Measurements from ENCODE around the gene MYOT.
"Not testable (repeated sequence)": the region's sequence is repeated elsewhere in the genome, so short reads cannot be mapped to it uniquely, and the experiment has no call there.

Gene MYOT

DNA sequence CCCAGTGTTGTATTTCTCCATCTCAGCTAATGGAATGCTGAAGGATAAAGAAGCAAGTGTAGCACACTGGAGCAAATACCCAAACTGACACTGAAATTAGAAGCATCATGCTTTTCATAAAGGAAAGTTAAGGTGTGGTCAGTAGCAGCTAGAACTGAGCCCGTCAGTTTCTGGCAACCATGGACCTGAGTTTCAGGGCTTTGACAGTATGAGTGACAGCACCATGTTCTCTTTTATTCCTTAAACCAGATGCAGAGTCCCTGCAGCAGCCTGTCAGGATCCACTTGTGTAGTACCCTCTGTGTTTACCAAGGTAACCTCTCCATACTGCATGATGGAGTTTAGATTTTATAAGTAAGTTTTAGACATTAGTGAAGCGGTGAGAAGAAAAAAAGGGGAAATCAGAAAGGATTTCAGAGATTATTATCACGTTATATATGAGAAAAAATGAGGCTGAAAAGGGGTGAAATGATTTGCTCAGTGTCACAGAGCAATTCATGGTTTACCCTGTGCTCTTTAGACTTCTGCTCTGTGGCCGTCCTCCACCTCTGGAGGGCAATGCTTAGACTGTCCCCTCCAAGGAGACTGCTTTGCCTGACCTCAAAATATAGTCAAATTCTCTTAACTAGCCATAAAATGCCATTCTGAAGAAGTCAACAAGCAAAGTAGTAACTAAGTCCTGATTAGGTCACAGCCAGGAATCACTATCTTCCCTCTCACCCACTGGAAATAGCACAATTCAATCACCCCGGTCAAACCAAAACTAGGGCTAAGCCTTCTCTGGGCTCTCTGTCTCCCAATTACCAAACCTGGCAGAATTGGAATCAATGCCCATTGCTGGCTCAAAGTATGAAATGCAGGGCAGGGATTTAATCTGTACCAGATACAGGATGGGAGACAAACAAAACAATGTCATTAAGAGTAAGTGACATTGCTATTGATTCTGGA lies 10.5 kb upstream of the MYOT start:
- no peak for DNase-seq

DNA sequence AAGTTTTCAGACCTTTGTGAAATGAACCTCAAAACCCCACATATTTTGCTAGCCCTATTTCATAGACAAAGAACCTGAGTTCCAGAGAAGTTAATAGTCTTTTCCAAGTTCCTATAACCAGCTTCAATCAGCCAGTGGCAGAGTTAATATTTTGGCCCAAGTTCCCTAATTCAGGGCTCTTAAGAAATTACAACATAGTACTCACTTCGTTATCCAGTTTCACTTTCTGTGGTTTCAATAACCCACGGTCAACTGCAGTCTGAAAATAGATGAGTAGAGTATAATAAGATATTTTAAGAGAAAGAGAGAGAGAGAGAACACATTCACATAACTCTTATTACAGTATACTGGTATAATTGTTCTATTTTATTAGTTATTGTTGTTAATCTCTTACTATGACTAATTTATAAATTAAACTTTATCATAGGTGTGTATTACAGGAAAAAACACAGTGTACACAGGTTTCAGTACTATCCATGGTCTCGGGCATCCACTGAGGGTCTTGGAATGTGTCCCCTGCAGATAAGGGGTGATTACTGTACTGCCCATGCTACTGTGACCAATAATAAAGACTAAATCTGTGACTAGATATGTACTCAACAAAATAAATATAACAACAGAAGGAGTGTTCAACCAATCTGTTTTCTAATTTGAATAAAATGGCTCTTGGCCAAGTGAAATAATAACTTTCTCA lies 9.3 kb upstream of the MYOT start:
- DNase-seq = no peak

DNA sequence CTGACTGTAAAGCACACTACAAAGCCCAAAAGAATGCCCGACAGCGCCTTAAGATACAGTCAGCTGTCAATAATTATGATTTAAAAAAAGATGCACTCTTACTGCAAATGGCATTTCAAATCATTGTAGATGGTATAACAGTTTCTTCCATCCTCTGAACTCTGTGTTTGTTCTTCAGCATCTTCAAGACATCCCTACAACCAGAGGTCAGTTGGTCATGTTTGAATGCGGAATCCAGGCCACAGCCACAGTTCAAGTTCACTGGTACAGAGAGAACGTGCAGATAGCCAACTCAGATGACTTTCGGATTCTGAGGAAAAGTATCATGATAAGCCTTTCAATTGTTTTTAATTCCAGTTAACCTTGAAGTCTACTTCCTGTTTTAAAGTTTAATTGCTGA lies 8.7 kb upstream of the MYOT start:
- no peak for DNase-seq

DNA sequence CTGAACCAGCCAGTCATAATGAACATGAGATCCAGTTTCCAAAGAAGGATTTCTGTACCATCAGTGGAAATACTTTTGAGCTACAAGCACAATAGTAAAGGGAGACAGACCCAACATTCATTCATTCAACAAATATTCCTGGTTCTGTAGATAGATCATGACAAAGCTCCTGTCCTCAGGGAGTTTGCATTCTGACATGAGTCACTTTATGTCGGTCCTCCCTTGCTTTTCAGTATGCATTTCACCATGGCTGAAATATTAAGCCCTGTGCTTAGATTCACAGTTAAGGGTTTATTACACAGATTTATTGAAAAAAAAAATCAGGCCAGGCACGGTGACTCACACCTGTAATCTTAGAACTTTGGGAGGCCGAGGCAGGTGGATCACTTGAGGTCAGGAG lies 5.4 kb upstream of the MYOT start:
- no peak for DNase-seq

DNA sequence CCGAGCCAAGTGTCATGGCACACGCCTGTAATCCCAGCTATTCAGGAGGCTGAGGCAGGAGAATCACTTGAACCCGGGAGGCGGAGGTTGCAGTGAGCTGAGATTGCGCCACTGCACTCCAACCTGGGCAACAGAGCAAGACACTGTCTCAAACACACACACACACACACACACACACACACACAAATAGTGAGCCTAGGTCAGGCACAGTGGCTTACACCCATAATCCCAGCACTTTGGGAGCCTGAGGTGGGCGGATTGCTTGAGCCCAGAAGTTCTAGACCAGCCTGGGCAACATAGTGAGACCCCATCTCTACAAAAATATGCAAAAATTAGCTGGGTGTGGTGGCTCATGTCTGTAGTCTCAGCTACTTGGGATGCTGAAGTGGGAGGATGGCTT lies 4.0 kb upstream of the MYOT start:
- not testable (repeated sequence) for DNase-seq

DNA sequence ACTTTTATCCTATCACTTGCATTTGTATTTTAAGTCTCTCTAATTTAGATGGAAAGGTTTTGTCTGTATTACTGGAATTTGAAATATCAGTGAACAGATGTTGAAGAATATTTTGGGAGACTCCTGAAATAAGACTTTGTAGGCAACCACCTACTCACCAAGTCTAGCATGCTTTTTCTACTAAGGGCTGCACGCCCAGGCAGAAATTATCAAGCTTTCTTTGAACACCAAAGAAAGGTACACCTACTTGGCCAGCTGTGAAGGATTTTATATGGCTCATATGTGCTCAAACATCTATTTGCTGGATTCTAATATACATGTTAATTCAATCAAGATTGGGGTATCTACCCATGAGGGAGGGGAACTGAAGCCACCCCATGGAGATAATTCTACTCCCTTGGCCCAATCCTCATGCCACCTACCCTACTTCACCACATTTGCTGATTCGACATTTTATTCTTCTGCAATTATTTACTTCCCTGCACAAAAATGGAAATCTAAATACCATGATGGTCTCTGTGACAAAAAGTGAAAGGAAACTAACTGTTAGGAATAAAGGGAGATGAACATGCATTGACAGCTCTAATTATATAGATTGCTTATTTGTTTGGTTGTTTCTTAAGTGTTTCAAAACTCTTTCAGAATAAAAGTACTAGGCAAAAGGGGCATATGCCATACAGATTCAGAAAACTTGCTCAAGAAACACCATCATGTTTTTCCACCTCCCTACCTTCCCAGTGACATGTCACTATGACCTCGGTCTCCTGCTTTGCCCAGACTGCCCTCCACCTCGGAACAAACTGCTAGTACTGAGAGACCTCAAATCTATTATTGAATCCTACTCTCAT lies 895 bp upstream of the MYOT start:
- DNase-seq = no peak

DNA sequence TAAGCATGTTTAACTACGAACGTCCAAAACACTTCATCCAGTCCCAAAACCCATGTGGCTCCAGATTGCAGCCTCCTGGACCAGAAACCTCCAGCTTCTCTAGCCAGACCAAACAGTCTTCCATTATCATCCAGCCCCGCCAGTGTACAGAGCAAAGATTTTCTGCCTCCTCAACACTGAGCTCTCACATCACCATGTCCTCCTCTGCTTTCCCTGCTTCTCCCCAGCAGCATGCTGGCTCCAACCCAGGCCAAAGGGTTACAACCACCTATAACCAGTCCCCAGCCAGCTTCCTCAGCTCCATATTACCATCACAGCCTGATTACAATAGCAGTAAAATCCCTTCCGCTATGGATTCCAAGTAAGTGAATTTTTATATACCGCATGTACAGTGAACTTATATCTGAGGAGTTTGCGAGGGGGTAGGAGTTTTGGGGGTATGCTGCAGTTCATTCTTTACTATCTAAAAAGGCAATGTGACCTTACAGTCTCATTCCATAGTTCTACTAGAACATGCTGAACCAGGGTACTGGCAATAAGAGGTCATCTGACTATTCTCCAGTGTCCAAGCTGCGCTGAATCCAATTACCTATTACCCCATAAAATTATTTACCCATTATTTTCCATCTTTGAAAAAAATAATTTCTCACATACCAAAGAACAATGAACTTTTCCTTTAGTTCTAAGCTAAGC lies 3.1 kb downstream of the MYOT start:
- DNase-seq = no peak

DNA sequence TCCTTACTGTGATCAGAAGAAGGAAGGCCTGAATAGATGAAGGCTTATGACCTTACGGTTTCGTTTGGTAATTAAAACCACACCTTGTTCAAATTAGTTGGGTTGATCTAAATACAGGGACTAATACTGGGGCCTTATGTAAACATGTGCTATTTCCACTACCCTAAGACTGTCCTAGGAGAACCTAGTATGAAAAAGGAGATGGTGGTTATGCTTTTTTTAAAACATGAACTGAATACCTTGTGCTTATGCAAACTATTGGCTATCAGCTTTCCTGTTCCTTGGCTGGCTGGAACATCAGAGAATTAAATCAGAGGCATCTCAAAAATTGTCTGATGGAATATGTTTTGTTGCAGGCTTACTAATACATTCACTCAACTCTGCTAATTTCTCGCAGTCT lies 3.9 kb downstream of the MYOT start:
- no peak for DNase-seq

DNA sequence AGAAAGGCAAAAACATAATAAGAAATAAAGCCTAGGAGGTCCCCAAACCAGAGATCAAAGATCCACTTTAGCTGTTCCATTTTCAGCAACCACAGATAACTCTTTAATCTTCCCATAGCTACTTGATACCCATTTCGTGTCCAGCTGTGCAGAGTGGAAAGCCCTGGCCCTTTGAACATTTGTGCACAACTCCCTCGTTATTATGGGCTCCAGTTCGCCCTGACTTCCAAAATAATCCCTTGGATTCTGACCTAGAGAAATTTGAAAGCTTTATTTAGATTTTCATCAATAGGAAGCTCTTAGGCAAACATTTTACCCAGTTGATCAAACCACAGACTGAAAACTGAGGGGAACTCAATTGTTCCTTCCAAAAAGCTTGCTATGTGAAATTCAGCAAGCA lies 4.8 kb downstream of the MYOT start:
- DNase-seq = no peak

DNA sequence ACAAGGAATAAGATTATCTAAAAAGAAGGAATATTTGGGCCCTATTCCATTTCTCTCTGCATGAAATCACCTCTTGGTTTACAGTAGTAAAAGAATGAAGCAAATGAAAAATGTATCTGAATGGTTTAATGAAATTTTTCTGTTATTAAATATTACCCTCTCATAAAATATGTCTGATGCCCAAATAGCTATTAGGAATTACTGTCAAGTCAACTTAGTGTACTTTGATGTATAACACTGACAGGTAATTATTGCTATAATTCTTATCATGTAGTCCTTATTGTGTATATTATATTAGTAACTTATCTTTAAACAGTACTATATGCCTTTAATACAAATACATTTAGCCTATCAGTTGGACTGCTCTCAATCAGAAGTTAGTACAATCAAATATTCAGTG lies 8.4 kb downstream of the MYOT start:
- DNase-seq = no peak

DNA sequence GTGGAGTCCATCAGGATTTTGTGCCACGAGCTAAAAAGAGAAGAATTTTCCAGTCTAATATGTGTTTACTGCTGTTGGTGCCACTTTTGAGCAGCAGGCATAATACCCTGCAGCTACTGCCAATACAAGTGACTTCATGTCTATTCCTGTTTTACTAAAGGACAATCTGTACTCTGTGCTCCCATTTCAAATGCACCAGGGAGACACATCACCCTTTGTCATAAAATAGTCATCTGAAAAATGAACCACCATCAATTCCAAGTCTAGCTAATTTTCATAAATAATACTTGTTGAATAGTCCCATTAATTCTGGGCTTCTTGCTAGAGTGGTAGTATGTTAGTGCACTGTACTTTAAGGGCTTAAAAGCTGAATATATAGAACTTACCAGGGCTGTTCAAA lies 12.7 kb downstream of the MYOT start:
- no peak for DNase-seq

DNA sequence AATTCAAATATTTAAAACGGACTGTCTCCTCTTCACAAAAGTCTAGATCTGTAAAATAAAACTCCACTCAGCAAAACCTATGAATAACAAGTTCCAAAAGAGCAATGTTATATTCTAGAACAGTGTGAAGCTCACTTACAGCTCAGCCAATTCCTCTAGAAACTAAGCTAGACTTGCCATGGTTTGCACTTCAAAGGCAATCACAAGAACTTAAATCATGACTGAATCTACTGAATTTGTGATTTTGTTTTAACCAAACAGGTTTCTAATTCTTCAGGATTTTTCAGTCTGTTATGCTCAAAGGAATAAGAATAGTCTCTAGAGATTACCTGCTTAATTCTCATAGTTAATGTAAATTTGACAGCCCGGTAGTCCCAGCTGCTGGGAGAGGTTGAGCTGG lies 20.2 kb downstream of the MYOT start:
- no peak for DNase-seq

DNA sequence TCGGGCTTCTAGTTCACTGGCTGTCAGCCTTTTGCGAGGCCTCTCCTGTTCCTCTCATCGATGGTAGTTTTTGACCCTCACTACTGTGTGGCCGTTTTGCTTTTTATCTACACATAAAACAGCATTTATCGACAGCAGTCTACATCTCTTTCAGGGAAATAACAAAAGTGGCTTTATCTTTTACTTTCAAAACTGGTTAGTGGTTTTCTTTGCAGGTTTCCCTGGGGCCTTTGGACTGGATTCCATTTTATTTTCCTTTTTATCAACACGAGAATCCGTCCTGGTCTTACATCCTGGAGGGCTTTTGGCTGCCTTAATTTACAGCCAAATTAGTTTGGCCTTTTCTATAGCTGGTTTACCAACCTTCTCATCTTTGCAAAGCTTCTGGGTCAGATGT lies 20.8 kb downstream of the MYOT start:
- no peak for DNase-seq

DNA sequence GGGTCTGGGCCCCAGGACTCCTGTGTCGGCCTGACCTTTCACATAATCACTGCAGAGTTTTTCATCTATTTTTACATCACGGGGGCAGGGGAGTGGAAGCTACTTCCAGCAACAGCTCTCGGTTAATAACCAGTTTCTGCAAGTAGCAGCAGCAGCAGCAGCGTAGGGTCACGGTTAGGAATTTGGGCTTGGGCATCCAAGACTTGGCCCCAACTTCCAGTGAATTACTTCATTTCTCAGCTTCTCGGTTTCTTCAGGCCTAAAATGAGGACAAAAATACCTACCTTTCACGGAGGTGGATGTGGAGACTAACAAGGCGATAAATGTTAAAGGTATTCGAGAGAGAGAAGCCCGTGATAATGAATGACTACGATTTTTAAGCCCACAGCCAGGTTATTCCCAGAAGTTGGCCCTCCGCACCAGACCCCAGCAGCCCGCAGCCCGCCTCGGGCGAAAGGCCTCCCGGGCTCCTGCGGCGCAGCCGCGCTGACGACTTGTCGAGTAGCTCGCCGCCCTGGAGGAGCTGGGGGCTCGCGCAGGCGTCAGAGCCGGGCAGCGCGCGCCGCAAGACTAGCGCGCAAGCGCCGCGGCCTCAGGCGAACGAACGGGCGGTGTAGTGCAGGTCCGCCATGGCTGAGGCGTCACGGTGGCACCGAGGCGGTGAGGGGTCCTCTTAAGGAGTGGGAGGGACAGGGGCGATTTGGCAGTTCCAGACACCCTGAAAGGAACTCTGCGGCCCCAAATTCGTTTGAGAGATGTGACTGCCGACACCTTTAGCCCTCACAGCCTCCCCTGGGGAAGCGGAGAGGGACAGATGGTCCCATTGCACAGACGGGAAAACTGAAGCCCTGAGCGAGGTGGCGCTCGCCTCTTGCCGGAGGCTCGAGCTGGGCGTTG lies 21.5 kb downstream of the MYOT start, which contains the start of gene PKD2L2:
Gene PKD2L2 (plus strand): TSS at position 595 of the 897 bp plus-strand sequence. CDS start 35 bp downstream, at position 630.
- no peak for DNase-seq

DNA sequence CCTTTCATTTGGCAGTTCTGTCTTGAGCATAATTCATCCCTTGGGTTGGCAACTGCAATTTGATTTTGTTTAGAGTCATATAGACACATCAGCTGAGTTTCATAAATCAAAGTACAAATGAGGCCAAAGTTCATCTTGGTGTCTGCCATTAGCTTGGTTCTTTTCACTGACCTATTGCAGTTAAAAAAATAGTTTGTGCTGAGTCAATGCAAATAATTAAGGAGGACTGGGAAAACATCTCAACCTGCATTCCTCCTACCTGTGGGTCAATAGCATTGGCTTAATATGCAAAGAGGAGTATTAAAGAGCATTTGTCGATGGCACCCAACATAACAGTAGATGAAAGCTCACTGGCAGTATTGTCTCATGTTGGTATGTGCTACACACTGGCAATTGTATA lies 23.2 kb downstream of the MYOT start:
- DNase-seq = no peak

DNA sequence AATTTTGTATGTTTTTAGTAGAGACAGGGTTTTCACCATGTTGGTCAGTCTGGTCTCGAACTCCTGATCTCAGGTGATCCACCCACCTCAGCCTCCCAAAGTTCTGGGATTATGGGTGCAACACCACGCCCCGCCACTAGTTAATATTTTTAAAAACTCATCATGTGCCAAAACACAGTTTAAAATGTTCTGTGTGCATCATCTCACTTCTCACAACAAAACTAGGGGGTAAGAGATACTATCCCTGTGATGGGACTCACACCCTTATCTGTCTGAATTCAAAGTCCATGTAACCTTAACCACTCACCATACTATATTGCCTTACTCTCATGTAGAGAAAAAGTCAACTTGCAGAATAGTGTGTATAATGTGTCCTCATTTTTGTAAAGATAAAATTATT lies 24.2 kb downstream of the MYOT start:
- DNase-seq = no peak

DNA sequence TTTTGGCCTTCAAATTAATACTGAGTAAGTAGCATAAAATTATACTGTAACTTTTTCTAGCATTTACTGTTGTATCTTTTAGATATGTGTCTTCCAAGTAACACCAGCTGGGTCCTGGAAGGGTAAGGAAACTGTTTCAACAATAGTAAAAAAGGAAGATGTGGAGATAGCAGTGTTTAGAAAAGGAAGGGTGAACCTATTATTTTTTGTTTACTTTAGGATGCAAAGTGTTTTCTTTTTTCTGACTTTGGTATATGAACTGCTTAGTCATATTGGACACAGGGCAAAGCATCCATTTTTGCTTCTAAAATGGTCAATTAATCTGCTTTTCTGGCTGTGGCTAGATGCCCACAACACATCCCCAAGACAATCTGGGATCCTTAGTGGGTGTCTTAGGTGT lies 26.9 kb downstream of the MYOT start:
- DNase-seq = no peak

DNA sequence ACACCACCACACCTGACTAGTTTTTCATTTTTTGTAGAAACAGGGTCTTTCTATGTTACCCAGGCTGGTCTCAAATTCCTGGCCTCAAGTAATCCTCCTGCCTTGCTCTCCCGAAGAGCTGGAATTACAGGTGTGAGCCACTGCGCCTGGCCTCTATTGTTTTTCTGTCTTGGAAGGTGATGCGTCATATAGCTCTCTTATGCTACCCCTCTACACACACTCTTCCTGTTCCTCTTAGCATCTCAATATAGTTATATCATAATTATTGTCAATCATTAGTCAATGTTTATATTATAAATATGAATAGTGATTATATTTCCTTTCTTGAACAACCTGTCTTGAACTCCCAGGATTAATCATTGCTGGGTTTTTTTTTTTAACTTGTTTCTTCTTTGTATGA lies 28.9 kb downstream of the MYOT start:
- no peak for DNase-seq

DNA sequence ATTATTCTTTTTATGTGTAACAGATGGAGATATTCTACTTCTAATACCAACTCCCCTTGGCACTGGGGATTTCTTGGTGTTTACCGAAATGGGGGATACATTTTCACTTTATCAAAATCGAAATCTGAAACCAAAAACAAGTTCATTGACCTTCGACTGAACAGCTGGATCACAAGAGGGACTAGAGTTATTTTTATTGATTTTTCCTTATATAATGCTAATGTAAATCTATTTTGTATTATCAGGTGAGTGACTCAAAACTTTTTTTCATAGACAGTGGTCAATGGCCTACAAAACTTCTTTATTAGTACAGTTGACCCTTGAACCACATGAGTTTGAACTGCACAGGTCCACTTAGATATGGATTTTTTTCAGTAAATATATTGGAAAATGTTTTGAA lies 31.8 kb downstream of the MYOT start:
- no peak for DNase-seq

DNA sequence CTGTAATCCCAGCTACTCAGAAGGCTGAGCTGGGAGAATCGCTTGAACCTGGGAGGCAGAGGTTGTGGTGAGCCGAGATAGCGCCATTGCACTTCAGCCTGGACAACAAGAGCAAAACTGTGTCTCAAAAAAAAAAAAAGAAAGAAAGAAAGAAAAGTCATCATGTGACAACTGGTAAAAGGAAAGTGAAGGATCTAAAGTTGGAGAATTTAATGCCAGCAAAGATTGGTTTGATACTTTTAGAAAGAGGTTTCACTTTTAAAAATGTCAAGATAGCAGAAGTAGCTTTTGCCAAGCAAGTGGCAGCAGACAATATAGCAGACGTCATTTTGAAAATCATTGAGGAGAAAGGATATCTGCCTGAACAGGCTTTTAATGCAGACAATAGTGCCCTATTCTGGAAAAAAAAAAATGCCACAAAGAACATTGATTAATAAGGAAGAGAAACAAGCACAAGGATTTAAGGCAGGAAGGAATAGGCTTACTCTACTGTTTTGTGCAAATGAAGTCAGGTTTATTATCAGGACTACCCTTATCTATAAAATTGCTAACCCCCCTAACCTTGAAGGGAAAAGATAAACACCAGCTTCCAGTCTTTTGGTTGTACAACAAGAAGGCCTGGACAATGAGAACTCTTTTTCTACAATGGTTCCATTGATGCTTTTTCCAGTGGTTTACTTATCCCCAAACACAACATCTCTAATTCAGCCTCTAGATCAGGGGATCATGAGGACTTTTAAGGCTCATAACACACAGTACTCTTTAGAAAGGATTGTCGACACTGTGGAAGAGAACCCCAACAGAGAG lies 33.6 kb downstream of the MYOT start:
- DNase-seq = no peak

All from 8988T (cell line).